Activated CD4-positive, alpha-beta T cell treated with anti-CD3 and anti-CD28 coated beads, Interleukin-2, amount 10 ng/mL, durations not matched to agents 7 days and 5 days (primary cell): ENCODE measurements around the gene TRAF3. TPM values are rescaled to one million over a fixed set of nuclear protein-coding genes. Genes with fewer than 3 reads are reported as not detected.
A peak's percentile ranks its signal among the peaks of the same experiment; 100 is the strongest.

Source experiments
- CTCF ChIA-PET: fragments of 350-600 bp; sonication (Branson Sonifier 250); formaldehyde crosslinking; loops from one replicate; lab custom pipeline; 2021; ENCODE audit warnings: antibody characterized with exemption; lab: Charles Lee
- POLR2A ChIA-PET: fragments of 350-600 bp; sonication (Branson Sonifier 250); formaldehyde crosslinking; loops from one replicate; lab custom pipeline; 2021; ENCODE audit warnings: antibody characterized with exemption; lab: Charles Lee
- DNase-seq: peaks from one replicate; pipeline ENCODE4 v3.0.0-alpha.2; 2020
- H3K27ac Mint-ChIP-seq: one replicate; pipeline ENCODE4 v1.8.0; 2021; ENCODE audit warnings: mild to moderate bottlenecking, moderate library complexity, mixed read lengths
- H3K27me3 Mint-ChIP-seq: one replicate; pipeline ENCODE4 v1.8.0; 2021; ENCODE audit warnings: mixed read lengths
- H3K36me3 Mint-ChIP-seq: one replicate; pipeline ENCODE4 v1.8.0; 2021; ENCODE audit warnings: low read depth, mixed read lengths
- H3K4me1 Mint-ChIP-seq: one replicate; pipeline ENCODE4 v1.8.0; 2021; ENCODE audit warnings: mixed read lengths
- H3K4me3 Mint-ChIP-seq: one replicate; pipeline ENCODE4 v1.8.0; 2021; ENCODE audit warnings: mild to moderate bottlenecking, moderate library complexity, mixed read lengths
- H3K9me3 Mint-ChIP-seq: one replicate; pipeline ENCODE4 v1.8.0; 2021; ENCODE audit warnings: mixed read lengths
- total RNA-seq, 2 experiments: library from RNA; stranded (reverse); gene quantifications; one replicate each; pipeline ENCODE4 v1.2.3, GENCODE V29; 2021

Gene TRAF3
- total RNA-seq, 2 experiments from 2014 or later = 38.9 to 40.2 TPM

DNA sequence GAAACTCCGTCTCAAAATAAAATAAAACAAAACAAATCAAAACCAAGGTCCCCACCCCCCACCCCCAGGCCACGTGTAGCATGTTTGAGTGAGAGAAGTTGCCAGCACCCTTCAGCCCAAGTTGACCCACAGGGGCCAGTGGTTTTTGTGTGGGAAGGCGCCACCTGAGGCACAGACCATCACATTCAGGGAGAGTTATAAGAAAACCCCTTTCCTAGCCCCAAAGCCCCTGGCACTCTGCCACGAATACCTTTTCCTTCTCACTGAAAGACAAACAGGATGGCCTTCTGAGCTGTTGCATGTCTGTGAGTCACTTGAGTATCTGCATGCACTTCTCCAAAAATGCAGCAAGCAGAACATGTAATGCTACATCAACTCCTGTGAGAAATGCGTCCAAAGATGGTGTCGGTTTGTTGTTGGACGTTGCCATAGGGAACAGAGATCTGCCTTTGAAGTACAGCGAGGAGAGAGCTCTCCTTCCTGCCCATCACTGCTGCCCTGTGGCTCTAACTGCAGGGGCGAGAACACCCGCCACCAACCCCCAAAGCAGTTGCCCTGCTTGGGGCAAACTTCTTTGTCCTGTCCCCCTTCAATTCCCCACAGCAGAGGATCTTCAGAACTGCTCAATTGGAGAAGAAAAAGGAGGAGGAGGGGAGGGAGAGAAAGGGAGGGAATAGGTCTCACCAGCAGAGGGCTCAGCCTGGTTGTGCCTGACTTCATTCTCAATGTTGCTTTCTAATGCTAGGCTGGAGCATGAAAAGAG, 2.7 kb upstream of the TRAF3 start:
- H3K27me3 Mint-ChIP-seq = no peaks in the 10 kb centered on the region
- peaks cover 38% of the 10 kb centered on the region for H3K4me1 Mint-ChIP-seq
- no peaks in the 10 kb centered on the region for H3K9me3 Mint-ChIP-seq
- DNase-seq = peak; percentile 76
- peaks cover 10% of the 10 kb centered on the region for H3K36me3 Mint-ChIP-seq
- H3K27ac Mint-ChIP-seq = peak overlapping the region; percentile 64
- POLR2A ChIA-PET = no interaction called here
- H3K4me3 Mint-ChIP-seq = no peak overlapping the region
- CTCF ChIA-PET = interaction anchor here (0.6 to 2.3 kb wide), 5 partner anchors 10 to 180 kb away, joined by 3 to 6 read pairs (median 4); no protein-coding TSS in a partner anchor

DNA sequence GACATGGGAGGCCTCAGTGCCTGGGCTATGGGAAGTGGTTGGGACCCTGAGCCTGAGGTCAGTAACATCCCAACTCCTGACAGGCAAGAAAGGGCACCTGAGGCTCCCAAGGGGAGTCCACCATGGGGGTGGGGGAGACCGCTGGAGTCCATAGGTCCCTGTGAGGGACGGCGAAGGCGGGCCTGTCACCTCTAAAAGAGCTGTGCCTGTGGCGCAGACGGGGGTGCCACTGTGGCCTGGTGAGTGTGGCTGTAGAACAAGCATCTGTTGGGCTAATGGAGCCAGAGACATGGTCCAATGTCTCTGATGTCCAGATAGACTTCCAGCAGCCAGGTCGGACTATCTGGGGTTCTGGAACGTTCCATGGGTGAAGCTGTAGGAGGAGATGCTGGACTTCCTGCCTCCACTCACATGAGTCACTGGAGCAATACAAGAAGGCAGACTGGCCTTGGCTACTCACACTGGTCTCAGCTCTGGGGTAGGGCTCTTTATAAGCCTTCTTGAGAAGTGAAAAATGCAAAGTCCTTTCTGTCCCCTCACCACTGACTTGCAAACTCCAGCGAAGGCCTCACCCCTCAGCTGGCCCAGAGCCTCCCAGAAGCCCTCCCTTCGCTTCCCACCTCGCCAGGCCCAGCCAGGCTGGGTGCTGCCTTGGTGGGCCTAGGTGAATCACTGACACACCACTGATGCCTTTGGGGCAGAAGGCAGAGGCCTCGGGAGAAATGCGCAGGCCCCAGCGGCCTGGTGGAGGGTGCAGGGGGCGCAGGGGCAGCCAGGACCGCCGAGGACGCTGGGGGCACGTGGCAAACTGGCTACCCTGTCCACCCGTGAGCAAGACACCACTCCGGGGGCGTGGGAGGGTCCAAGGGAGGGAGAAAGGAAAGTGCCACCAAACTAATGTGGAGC, 1.1 kb upstream of the TRAF3 start:
- no peak for DNase-seq
- ChIA-PET CTCF (interaction anchor here (2.3 kb wide), 1 partner anchor 18 kb away, joined by 6 read pairs; no protein-coding TSS in a partner anchor), POLR2A (no interaction called here)
- Mint-ChIP-seq H3K4me1 (peaks cover 51% of the 10 kb centered on the region), H3K27me3 (no peaks in the 10 kb centered on the region), H3K27ac (peak overlapping the region; percentile 90), H3K36me3 (peaks cover 17% of the 10 kb centered on the region), H3K4me3 (peak overlapping the region; percentile 77), H3K9me3 (no peaks in the 10 kb centered on the region)

DNA sequence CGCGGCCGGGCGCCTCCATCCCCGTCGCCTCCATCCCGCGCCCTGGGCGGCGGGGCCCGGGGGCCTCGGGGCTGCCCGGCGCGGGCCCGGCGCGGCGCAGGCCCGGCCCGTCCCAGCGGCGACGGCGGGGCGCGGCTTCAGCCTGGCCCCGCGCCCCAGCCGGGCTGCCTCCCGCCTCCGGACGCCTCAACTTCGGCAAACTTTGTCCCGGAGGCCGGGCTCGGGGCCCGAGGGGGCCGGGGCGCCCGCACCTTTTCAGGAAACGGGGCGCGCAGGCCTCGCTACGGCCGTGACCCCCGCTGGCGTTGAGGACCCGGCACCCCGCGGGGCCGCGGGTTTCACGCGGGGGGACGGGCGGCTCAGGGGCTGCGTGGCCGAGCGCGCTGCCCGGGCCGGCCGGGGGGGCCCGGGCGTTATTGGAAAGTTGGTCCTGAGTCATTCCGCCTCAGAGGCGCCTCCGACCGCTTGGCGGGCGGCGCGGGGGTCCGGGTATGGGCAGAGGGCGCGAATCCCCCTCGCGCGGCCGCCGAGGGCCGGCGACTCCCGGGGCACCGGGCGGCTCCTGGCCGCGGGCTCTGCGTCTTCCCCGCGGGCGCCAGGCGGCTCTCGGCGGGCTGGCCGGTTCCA, 575 bp downstream of the TRAF3 start:
- Mint-ChIP-seq H3K4me1 (peaks cover 58% of the 10 kb centered on the region), H3K4me3 (peak overlapping the region; percentile 84), H3K9me3 (no peaks in the 10 kb centered on the region), H3K27ac (peak overlapping the region; percentile 86), H3K36me3 (peaks cover 17% of the 10 kb centered on the region), H3K27me3 (no peaks in the 10 kb centered on the region)
- ChIA-PET POLR2A (interaction anchor here (0.5 kb wide), 1 partner anchor 11 kb away, joined by 3 read pairs; no protein-coding TSS in a partner anchor), CTCF (no interaction called here)
- DNase-seq = peak; percentile 22

DNA sequence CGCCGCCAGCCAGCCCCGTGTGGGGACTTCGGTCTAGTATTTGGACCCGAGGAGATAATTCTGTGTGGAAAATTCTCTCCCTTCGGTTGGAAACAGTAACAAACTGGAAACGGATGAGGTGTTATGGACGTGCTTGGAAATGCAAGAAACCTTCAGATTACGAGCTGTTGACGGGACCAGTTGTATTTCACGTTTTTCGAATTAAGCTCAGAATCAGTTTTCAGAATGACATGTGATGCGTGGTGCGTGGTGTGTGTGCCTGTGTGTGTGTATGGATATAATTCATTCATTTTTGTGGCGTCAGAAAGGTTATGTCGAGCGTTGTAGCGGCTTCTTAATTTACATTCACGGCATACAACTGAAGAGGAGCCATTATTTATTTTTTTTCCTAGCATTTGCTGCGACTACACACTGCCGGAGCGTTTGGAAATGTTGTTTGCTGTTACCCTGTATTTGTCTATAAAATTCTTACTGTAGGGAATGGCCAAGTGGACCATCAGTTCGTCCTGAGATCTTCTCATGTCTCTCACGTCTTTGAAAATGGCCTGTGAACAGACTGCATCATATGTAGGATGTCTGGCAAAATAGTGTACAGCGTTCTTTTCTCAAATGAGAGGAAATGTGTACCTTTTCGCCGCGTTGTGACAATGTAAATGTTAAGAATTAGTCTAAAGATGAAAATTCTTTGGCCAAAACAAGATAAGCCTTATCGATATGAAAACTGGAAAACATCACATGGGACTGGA, 1.3 kb downstream of the TRAF3 start:
- H3K36me3 Mint-ChIP-seq = peaks cover 17% of the 10 kb centered on the region
- ChIA-PET CTCF (interaction anchor here (0.6 kb wide), 1 partner anchor 390 kb away, joined by 3 read pairs; no protein-coding TSS in a partner anchor), POLR2A (interaction anchor here (0.5 kb wide), 1 partner anchor 10 kb away, joined by 3 read pairs; no protein-coding TSS in a partner anchor)
- peak; percentile 35 for DNase-seq
- H3K27ac Mint-ChIP-seq = peak overlapping the region; percentile 86
- no peaks in the 10 kb centered on the region for H3K9me3 Mint-ChIP-seq
- H3K4me1 Mint-ChIP-seq = peaks cover 59% of the 10 kb centered on the region
- no peaks in the 10 kb centered on the region for H3K27me3 Mint-ChIP-seq
- H3K4me3 Mint-ChIP-seq = peak overlapping the region; percentile 84

DNA sequence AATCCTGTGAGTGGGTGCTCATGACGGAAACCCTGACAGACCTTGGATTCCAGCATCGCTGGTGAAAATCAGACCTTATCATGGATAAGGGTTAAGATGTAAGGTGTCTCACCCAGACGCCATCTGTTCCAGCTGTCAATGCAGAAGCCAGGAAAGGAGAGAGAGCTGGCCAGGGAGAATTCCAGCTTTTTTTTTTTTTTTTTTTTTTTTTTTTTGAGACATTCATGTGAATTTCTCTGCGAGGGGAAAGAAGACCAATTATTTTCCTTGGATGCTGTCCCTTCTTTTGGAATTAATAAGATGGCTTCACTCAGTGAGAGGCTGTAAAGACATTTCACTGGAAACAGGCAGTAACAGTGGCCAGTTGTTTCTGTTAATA, 1.8 kb downstream of the TRAF3 start:
- ChIA-PET CTCF (no interaction called here), POLR2A (no interaction called here)
- no peak for DNase-seq
- Mint-ChIP-seq H3K4me3 (peak overlapping the region; percentile 84), H3K36me3 (peaks cover 17% of the 10 kb centered on the region), H3K27me3 (no peaks in the 10 kb centered on the region), H3K27ac (peak overlapping the region; percentile 86), H3K4me1 (peaks cover 64% of the 10 kb centered on the region), H3K9me3 (no peaks in the 10 kb centered on the region)

DNA sequence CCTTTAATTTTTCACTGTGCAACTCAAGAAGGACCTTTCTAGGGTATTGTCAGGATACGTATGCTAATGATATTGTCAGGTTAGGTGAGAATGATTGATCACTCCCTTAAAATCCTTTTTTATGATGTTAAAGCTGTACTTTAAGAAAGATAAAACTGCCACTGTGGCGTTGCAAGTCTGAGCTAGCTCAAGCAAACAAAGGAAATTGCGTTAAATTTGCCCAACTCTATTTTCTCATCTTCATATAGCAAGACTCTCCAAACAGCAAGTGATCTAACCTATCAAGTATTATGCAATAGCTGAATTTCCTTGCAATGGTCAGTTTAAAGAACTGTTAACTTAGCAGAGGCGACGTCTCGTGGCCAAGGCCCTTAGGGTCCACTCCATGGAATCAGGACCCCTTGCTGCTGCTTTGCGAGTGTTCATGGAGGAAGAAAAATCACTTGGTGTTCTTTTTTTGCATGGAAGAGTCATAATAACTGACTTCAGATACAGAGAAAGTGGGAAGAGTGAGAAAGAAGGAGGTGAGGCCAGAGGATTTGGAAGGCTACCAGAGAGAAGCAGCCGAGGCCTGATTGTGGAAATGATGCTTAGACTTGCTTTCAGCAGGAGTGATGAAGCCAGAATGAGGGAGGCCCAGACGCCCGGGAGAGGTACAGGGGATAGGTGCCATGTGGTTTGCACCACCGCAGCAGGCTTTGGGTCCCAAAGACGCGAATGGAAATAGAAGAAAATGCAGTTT, 2.5 kb downstream of the TRAF3 start:
- no peak for DNase-seq
- Mint-ChIP-seq H3K4me3 (peak overlapping the region; percentile 84), H3K27ac (peak overlapping the region; percentile 86), H3K9me3 (no peaks in the 10 kb centered on the region), H3K36me3 (peaks cover 17% of the 10 kb centered on the region), H3K27me3 (no peaks in the 10 kb centered on the region), H3K4me1 (peaks cover 62% of the 10 kb centered on the region)
- CTCF ChIA-PET = no interaction called here
- POLR2A ChIA-PET = no interaction called here

DNA sequence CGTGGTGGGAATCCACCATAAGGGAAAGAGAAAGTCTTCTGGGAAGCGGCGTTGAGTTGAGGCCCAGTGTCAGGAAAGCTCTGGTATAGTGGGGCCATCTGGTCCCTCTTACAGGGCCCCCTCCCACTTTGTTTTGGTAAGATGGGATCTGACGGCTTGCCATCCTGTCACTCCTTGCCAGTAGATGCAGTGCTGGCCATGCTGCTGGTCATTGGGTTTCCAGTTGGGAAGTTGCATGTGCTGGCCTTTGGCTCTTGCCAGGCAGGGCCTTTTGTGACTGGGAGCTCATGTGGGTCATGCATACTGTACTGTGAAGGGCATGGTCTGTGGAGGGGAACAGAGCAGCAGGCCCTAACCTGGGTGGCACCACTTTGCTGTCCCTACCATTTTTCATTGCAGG, 3.8 kb downstream of the TRAF3 start:
- ChIA-PET CTCF (interaction anchor here (1.3 kb wide), 1 partner anchor 10 kb away, joined by 4 read pairs; no protein-coding TSS in a partner anchor), POLR2A (no interaction called here)
- peaks cover 66% of the 10 kb centered on the region for H3K4me1 Mint-ChIP-seq

DNA sequence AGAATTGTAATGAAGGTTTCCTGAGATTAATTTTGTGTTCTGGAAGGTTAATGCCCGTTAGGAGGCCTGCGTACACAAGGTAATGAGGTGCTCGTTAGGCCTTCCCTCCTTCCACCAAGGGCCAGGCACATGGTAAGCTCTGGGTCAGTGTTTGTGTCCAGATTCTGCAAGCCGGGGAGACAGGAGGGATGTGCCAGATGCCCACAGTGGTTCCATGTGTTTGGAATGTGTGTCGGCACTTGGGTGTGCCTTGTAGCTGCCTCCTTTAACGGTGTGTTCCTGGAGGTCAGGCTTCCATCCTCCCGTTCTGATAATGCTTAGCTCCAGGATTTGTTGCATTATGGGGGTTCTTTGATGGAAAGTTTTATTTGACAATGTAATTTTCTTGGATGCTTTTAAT, 5.7 kb downstream of the TRAF3 start:
- Mint-ChIP-seq H3K4me3 (no peak overlapping the region), H3K27ac (no peak overlapping the region), H3K9me3 (no peaks in the 10 kb centered on the region), H3K27me3 (no peaks in the 10 kb centered on the region), H3K36me3 (peaks cover 20% of the 10 kb centered on the region), H3K4me1 (peaks cover 67% of the 10 kb centered on the region)
- POLR2A ChIA-PET = no interaction called here
- CTCF ChIA-PET = interaction anchor here (1.0 to 1.2 kb wide), 2 partner anchors 37 to 135 kb away, joined by 3 to 4 read pairs; no protein-coding TSS in a partner anchor
- no peak for DNase-seq

More for the DNA sequence above, 3.8 kb downstream of the TRAF3 start:
- no peaks in the 10 kb centered on the region for H3K27me3 Mint-ChIP-seq
- DNase-seq = no peak
- H3K9me3 Mint-ChIP-seq = no peaks in the 10 kb centered on the region
- H3K27ac Mint-ChIP-seq = no peak overlapping the region
- H3K4me3 Mint-ChIP-seq = no peak overlapping the region
- H3K36me3 Mint-ChIP-seq = peaks cover 17% of the 10 kb centered on the region

DNA sequence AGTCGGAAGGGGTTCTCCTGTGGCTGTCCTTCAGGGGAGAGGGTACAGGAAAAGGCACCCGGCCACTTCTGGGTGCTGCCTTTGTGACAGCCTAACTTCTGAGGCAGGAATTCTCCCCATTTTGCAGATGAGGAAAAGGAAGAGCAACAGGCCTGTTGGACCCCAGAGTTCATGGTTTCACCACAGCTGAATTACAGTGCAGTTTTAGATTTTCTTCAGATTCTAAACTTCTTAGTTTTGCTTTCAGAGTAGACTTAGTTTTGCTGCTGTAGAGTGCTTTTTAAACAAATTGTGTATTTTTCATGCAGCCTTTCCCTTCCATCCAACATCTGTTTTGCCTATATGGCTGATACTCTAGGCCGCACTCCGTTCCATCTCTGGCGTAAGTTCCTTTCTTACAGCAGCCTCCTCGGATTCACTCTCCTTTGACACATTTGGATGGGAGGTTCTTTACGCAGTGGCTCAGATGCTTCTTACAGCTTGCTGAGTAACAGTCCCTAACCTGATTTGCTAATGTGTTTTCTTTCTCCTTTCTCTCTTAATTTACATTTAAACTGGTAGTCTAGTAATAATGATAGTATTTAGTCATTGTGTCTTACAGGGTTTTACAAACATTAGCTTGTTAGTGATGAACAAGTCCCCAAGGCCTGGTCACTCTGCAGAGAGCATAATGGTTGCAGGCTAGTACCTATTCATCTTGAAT, 7.8 kb downstream of the TRAF3 start:
- POLR2A ChIA-PET = no interaction called here
- Mint-ChIP-seq H3K36me3 (peaks cover 14% of the 10 kb centered on the region), H3K27me3 (no peaks in the 10 kb centered on the region), H3K4me1 (peaks cover 65% of the 10 kb centered on the region), H3K9me3 (peaks cover 3% of the 10 kb centered on the region), H3K27ac (peak overlapping the region; percentile 68), H3K4me3 (no peak overlapping the region)
- no peak for DNase-seq
- CTCF ChIA-PET = interaction anchor here (1.5 to 2.5 kb wide), 3 partner anchors 9 to 34 kb away, joined by 4 to 8 read pairs (median 5); no protein-coding TSS in a partner anchor

DNA sequence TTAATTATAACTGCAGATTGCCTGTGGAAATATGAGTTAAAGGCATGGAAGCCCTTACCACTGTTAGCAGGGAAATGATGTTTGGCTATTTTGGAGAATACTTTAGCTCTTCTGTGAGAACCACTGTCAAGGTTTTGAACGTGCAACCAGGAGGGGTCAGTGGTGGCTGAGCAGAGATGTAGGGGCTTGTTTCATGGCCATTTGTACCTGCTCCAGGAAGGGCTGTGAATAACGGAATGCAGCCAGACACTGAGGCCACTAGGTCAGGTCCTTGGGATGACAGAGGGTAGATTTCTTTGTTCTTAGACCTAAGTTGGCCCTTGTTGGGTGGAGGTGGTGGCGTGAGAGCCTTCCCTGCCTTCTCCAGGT, 8.3 kb downstream of the TRAF3 start:
- ChIA-PET POLR2A (no interaction called here), CTCF (interaction anchor here (1.5 to 2.5 kb wide), 2 partner anchors 18 to 33 kb away, joined by 4 to 5 read pairs; no protein-coding TSS in a partner anchor)
- H3K4me3 Mint-ChIP-seq = no peak overlapping the region
- H3K9me3 Mint-ChIP-seq = peaks cover 7% of the 10 kb centered on the region
- H3K27ac Mint-ChIP-seq = peak overlapping the region; percentile 22
- DNase-seq = no peak
- peaks cover 67% of the 10 kb centered on the region for H3K4me1 Mint-ChIP-seq
- peaks cover 18% of the 10 kb centered on the region for H3K36me3 Mint-ChIP-seq
- no peaks in the 10 kb centered on the region for H3K27me3 Mint-ChIP-seq

DNA sequence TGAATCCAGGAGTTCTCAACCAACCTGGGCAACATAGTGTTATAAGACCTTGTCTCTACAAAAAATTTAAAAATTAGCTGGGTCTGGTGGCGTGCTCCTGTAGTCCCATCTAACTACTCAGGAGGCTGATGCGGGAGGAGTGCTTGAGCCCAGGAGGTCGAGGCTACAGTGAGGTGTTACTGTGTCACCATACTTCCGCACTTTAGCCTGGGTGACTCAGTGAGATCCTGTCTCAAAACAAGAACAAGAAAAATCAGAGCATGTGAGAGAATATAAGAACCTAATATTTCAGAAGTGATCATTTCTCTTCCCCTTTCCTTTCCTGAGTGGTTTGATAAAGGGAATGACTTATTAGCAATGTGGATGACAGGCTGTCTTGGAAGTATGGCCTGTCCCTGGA, 9.5 kb downstream of the TRAF3 start:
- CTCF ChIA-PET = no interaction called here
- Mint-ChIP-seq H3K27me3 (no peaks in the 10 kb centered on the region), H3K4me3 (no peak overlapping the region), H3K4me1 (peaks cover 67% of the 10 kb centered on the region), H3K27ac (peak overlapping the region; percentile 26), H3K9me3 (peaks cover 15% of the 10 kb centered on the region), H3K36me3 (peaks cover 24% of the 10 kb centered on the region)
- no peak for DNase-seq
- POLR2A ChIA-PET = no interaction called here
